HG03575 (cell line): ENCODE data around the gene RAB3IL1.
"Not testable (repeated sequence)": the region's sequence is repeated elsewhere in the genome, so short reads cannot be mapped to it uniquely, and the experiment has no call there.

Source experiments
- ATAC-seq: cut with Tn5 transposase; IDR thresholded peaks from one replicate; pipeline ENCODE4 v1.9.1; 2021; ENCODE audit not compliant: unreplicated experiment, insufficient number of reproducible peaks, low FRiP score; ENCODE audit errors: extremely low read depth

Gene RAB3IL1

GRCh38 chr11:61954106-61954850 lies 36.9 kb upstream of the RAB3IL1 start:
- no peak for ATAC-seq

- ATAC-seq, result not testable (repeated sequence)
Observed at GRCh38 chr11:61953632-61954031, 36.3 kb upstream of the RAB3IL1 start.

- ATAC-seq, result no peak
Observed at GRCh38 chr11:61952882-61953281, 35.5 kb upstream of the RAB3IL1 start.

- ATAC-seq, result no peak
Observed at GRCh38 chr11:61951484-61952135, 34.2 kb upstream of the RAB3IL1 start.

GRCh38 chr11:61950035-61950547 lies 32.7 kb upstream of the RAB3IL1 start, which contains the start of gene BEST1:
Gene BEST1 (plus strand): TSS chr11:61950351. CDS start chr11:61951807, 1,456 bp downstream.
- ATAC-seq, result no peak

- ATAC-seq, result no peak
Observed at GRCh38 chr11:61949169-61950034, 32.0 kb upstream of the RAB3IL1 start.

- ATAC-seq, result no peak
Observed at GRCh38 chr11:61948505-61948904, 31.1 kb upstream of the RAB3IL1 start.

GRCh38 chr11:61947486-61948210 lies 30.3 kb upstream of the RAB3IL1 start:
- ATAC-seq, result no peak

- ATAC-seq, result no peak
Observed at GRCh38 chr11:61946894-61947293, 29.5 kb upstream of the RAB3IL1 start.

- no peak for ATAC-seq
Observed at GRCh38 chr11:61945191-61945590, 27.8 kb upstream of the RAB3IL1 start.

- no peak for ATAC-seq
Observed at GRCh38 chr11:61940466-61940865, 23.1 kb upstream of the RAB3IL1 start.

GRCh38 chr11:61935861-61936260 lies 18.5 kb upstream of the RAB3IL1 start:
- ATAC-seq, result no peak

GRCh38 chr11:61930933-61931332 lies 13.6 kb upstream of the RAB3IL1 start:
- no peak for ATAC-seq

GRCh38 chr11:61928606-61929005 lies 11.2 kb upstream of the RAB3IL1 start:
- no peak for ATAC-seq

- no peak for ATAC-seq
Observed at GRCh38 chr11:61927501-61927900, 10.1 kb upstream of the RAB3IL1 start.

- no peak for ATAC-seq
Observed at GRCh38 chr11:61926235-61926634, 8.9 kb upstream of the RAB3IL1 start.

- ATAC-seq, result no peak
Observed at GRCh38 chr11:61925736-61926135, 8.4 kb upstream of the RAB3IL1 start.

- ATAC-seq, result no peak
Observed at GRCh38 chr11:61924064-61924455, 6.7 kb upstream of the RAB3IL1 start.
